ENCODE measurements around the gene PLCG2. TPM values are rescaled to one million over a fixed set of nuclear protein-coding genes. Genes with fewer than 3 reads are reported as not detected.

PLCG2 gene
- polyA plus RNA-seq, 3 donors: 19.5 to 47.4 (median 35.5) TPM

DNA sequence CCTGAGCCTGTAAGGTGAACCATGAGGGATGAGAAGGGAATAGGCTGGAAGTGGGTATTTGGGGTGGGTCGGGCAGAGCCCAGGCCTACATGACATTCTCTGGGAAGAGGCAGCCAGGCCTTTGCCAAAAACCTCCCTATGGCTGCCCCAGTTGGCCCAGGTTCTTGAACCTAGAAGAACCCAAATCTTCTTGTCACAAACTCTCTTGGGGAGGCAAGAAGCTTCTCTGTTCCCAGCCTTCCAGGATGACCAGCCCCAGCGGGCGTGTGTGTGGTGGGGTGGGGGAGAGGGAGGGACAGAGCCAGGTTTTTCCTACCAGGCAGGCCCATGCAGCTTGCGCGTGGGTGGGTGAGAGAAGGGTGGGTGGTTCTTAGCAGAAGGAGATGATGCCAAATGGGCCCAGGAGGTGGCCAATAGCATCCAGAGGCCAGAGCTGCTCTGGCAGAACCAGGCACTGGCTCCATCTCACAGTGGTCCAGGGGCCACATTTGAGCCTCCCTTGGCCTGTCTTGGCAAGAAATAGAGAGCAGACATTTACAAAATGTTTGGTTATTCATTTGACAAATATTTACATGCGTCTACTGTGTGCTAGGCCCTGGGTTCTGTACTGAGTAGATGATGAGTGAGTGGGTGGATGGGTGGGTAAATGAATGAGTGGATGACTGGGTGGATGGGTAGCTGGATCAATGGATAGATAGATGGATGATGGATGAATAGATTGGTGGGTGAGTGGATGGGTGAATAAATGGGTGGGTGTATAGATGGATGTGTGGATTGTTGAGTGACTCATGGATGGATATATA is 44.3 kb upstream of the PLCG2 start:
- peaks cover 32 to 37% of the 10 kb centered on the region in 2 donors for H3K4me1 ChIP-seq (ENCODE audit: control insufficient read depth in 1 of 2, insufficient read depth in 2 of 2, low read length in 2 of 2)
- Mint-ChIP-seq H3K36me3 (no peaks in the 10 kb centered on the region), H3K27ac (peak overlapping the region in 1 of 7 donors; percentile 59), H3K27me3 (ENCODE audit: low read depth in 3 of 3) (peaks cover 4 to 16% (median 7%) of the 10 kb centered on the region in 3 donors), H3K4me1 (peaks cover 35% of the 10 kb centered on the region), H3K9me3 (peaks cover 0 to 9% (median 0%) of the 10 kb centered on the region in 7 donors), H3K4me3 (no peak overlapping the region)
- H4K20me1 ChIP-seq (ENCODE audit: insufficient read depth, low read length): no peaks in the 10 kb centered on the region
- no peak for DNase-seq
- H3K9ac ChIP-seq (ENCODE audit: insufficient read depth, low read length, poor library complexity, severe bottlenecking): no peak overlapping the region
- intact Hi-C loops (cut with micrococcal nuclease): loop anchor here (5.0 to 10.0 kb wide), 8 partner anchors 110 to 700 kb away; partner anchors contain the start of genes ATMIN (in 1 of the 2) and GCSH (in 1 of the 2)
- TF ChIP-seq, protein P1, sequence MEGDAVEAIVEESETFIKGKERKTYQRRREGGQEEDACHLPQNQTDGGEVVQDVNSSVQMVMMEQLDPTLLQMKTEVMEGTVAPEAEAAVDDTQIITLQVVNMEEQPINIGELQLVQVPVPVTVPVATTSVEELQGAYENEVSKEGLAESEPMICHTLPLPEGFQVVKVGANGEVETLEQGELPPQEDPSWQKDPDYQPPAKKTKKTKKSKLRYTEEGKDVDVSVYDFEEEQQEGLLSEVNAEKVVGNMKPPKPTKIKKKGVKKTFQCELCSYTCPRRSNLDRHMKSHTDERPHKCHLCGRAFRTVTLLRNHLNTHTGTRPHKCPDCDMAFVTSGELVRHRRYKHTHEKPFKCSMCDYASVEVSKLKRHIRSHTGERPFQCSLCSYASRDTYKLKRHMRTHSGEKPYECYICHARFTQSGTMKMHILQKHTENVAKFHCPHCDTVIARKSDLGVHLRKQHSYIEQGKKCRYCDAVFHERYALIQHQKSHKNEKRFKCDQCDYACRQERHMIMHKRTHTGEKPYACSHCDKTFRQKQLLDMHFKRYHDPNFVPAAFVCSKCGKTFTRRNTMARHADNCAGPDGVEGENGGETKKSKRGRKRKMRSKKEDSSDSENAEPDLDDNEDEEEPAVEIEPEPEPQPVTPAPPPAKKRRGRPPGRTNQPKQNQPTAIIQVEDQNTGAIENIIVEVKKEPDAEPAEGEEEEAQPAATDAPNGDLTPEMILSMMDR (IDR thresholded peaks at IDR 0.05): no peak
- no peak overlapping the region for H3K4me2 ChIP-seq (replicated peaks; ENCODE audit: extremely low read depth, low read length, poor library complexity, severe bottlenecking)
- no peak overlapping the region for H3K27ac ChIP-seq (ENCODE audit: low read depth in 1 of 2, low read length in 2 of 2)
- H3K79me2 ChIP-seq (ENCODE audit: insufficient read depth, low read length): no peaks in the 10 kb centered on the region
- no peaks in the 10 kb centered on the region for H3K36me3 ChIP-seq (replicated peaks in 1 of 2; ENCODE audit: control insufficient read depth in 1 of 2, insufficient read depth in 2 of 2, low read length in 2 of 2)
- 97% methylated on average over 5 of the region's 6 CpGs for WGBS (ENCODE audit: insufficient coverage)
- H3K27me3 ChIP-seq (ENCODE audit: control insufficient read depth in 2 of 2, insufficient read depth in 2 of 2, low read length in 2 of 2): peaks cover 0 to 5% of the 10 kb centered on the region in 2 donors
- H3K4me3 ChIP-seq (replicated peaks in 1 of 3; ENCODE audit: low read depth in 2 of 3, low read length in 3 of 3): no peak overlapping the region
- no peaks in the 10 kb centered on the region for H3K9me3 ChIP-seq (replicated peaks in 1 of 2; ENCODE audit: control insufficient read depth in 1 of 2, insufficient read depth in 1 of 2, low read length in 2 of 2)
- H2AFZ ChIP-seq (ENCODE audit: insufficient read depth, low read depth, low read length, poor library complexity, severe bottlenecking): no peak overlapping the region

DNA sequence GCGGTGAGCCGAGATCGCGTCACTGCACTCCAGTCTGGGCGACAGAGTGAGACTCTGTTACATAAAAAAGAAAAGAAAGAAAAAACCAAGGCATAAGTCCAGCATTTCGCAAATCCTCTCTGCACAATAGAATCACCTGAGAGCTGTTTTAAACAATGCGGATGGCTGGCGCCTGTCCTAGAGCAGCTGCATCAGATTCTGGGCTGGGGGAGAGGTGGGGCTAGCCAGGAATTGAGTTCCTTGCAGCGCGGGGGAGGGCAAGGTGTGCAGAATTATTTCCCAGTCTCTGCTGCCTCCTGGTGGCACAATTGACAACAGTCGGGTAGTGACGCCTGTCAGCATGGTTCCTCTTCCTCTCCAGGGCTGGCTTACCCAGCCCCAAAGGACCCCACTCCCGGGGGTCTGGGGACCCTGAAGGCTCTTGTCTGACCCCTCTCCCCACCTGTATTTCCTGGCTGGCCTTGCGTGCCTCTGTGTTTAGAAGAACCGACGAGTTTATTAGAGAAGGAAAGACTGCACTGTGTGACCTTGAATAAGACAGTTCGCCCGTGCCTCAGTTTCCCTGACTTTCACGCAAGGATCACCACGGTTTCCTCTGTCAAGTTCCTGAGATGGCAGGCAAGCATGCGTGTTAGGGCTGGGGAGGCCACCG is 41.1 kb upstream of the PLCG2 start:
- intact Hi-C loops (cut with micrococcal nuclease): loop anchor here (5.0 to 10.0 kb wide), 8 partner anchors 113 to 703 kb away; partner anchors contain the start of genes ATMIN (in 1 of the 2) and GCSH (in 1 of the 2)
- H3K36me3 Mint-ChIP-seq: peaks cover 0 to 3% of the 10 kb centered on the region in 2 donors

More for the DNA sequence above, 41.1 kb upstream of the PLCG2 start:
- Histone ChIP-seq H3K79me2 (ENCODE audit: insufficient read depth, low read length) (no peaks in the 10 kb centered on the region), H2AFZ (ENCODE audit: insufficient read depth, low read depth, low read length, poor library complexity, severe bottlenecking) (peak overlapping the region; percentile 76), H4K20me1 (ENCODE audit: insufficient read depth, low read length) (no peaks in the 10 kb centered on the region), H3K4me2 (replicated peaks; ENCODE audit: extremely low read depth, low read length, poor library complexity, severe bottlenecking) (peak overlapping the region; percentile 86), H3K9ac (ENCODE audit: insufficient read depth, low read length, poor library complexity, severe bottlenecking) (peak overlapping the region; percentile 58), H3K27ac (ENCODE audit: low read depth in 1 of 2, low read length in 2 of 2) (peak overlapping the region in 1 of 2 donors; percentile 72), H3K27me3 (ENCODE audit: control insufficient read depth in 2 of 2, insufficient read depth in 2 of 2, low read length in 2 of 2) (no peaks in the 10 kb centered on the region), H3K36me3 (replicated peaks in 1 of 2; ENCODE audit: control insufficient read depth in 1 of 2, insufficient read depth in 2 of 2, low read length in 2 of 2) (no peaks in the 10 kb centered on the region), H3K4me1 (ENCODE audit: control insufficient read depth in 1 of 2, insufficient read depth in 2 of 2, low read length in 2 of 2) (peaks cover 35 to 38% of the 10 kb centered on the region in 2 donors), H3K4me3 (replicated peaks in 1 of 3; ENCODE audit: low read depth in 2 of 3, low read length in 3 of 3) (peak overlapping the region; percentile 25 to 76 (median 30)), H3K9me3 (replicated peaks in 1 of 2; ENCODE audit: control insufficient read depth in 1 of 2, insufficient read depth in 1 of 2, low read length in 2 of 2) (no peaks in the 10 kb centered on the region)
- TF ChIP-seq, protein P1 (IDR thresholded peaks at IDR 0.05): peak; percentile 94
- DNase-seq: peak; percentile 68 to 83 (median 79)
- Mint-ChIP-seq H3K4me3 (peak overlapping the region; percentile 72 to 88), H3K9me3 (peaks cover 0 to 7% (median 0%) of the 10 kb centered on the region in 7 donors), H3K27me3 (ENCODE audit: low read depth in 3 of 3) (peaks cover 0 to 3% (median 1%) of the 10 kb centered on the region in 3 donors), H3K27ac (peak overlapping the region; percentile 78 to 91 (median 88)), H3K4me1 (peaks cover 40% of the 10 kb centered on the region)
- 11% methylated on average over 12 of the region's 22 CpGs for WGBS (ENCODE audit: insufficient coverage)

Data from CD14-positive monocyte (primary cell).